Pulmonary artery endothelial cell (primary cell): ENCODE data around the gene TMSB15B. TPM values are rescaled to one million over a fixed set of nuclear protein-coding genes. Genes with fewer than 3 reads are reported as not detected.

Experiments
- total RNA-seq: library from RNA; depleted of rRNA; stranded (reverse); fragments of >200 nt; gene quantifications from 2 replicates; pipeline ENCODE4 v1.2.3, GENCODE V29; 2014

Gene TMSB15B
- total RNA-seq, 1 donor from 2014 or later = 5.9 TPM

Other genes starting within 250 kb of the TMSB15B start
- gene PLP1, start 185.8 kb upstream of the TMSB15B start, total RNA-seq = not detected in 2 replicates
- 0.35 and 0.40 TPM in 2 replicates for gene RAB9B, start 130.4 kb upstream of the TMSB15B start, total RNA-seq
- not detected in 2 replicates for gene H2BW1, start 51.1 kb downstream of the TMSB15B start, total RNA-seq
- gene H2BW2, start 77.3 kb downstream of the TMSB15B start, total RNA-seq = not detected in 2 replicates
- gene TMSB15C, start 113.6 kb downstream of the TMSB15B start, total RNA-seq = 2.5 and 3.1 TPM in 2 replicates
- 0.88 and 1.9 TPM in 2 replicates for gene ZCCHC18, start 149.9 kb downstream of the TMSB15B start, total RNA-seq
- 8.7 and 12.5 TPM in 2 replicates for gene SLC25A53, start 194.4 kb downstream of the TMSB15B start, total RNA-seq
- 28.6 and 37.0 TPM in 2 replicates for gene FAM199X, start 203.8 kb downstream of the TMSB15B start, total RNA-seq